SHP77 (cell line): Measurements from ENCODE around the gene ANKRD40CL.
"Not testable (repeated sequence)": the region's sequence is repeated elsewhere in the genome, so short reads cannot be mapped to it uniquely, and the experiment has no call there.

Experiments used
- DNase-seq, 2 experiments: peaks; one replicate each; lab custom pipeline; 2025; lab: John Stamatoyannopoulos, UW

The ANKRD40CL gene

DNA sequence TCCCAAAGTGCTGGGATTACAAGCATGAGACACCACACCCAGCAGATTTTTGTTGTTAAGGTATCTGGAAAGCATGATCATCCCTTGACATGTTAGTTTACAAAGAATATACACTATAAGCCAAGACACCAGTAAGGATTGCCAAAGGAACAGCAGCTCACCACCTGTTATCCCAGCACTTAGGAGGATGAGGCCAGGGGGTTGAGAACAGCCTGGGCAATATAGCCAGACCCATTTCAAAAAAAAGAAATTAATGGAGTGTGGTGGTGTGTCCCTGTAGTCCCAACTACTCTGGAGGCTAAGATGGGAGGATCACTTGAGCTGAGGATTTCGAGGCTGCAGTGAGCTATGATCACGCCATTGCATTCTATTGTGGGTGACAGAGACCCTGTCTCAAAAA lies 5.1 kb downstream of the ANKRD40CL start:
- DNase-seq: no peak

DNA sequence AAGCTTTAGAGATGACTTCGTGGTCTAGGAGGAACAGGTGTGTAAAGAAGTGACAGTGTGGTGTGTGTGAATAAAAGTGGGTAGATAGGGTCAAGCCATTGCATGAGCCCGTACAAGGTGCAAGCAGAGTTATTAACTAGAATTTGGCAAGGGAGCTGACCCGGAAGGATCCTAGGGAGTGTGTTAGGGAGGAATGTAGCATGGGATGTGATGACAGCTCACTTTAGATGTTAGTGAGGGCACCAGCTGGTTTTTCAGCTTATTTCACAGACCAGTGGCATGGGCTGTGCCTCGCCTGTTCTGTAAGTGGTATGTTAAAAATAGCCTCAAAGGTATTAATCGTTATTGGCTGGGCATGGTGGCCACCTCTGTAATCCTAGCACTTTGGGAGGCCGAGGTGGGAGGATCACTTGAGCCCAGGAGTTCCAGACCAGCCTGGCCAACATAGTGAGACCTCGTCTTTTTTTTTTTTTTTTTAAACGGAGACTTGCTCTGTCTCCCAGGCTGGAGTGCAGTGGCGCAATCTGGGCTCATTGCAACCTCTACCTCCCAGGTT lies 8.3 kb downstream of the ANKRD40CL start:
- no peak for DNase-seq

DNA sequence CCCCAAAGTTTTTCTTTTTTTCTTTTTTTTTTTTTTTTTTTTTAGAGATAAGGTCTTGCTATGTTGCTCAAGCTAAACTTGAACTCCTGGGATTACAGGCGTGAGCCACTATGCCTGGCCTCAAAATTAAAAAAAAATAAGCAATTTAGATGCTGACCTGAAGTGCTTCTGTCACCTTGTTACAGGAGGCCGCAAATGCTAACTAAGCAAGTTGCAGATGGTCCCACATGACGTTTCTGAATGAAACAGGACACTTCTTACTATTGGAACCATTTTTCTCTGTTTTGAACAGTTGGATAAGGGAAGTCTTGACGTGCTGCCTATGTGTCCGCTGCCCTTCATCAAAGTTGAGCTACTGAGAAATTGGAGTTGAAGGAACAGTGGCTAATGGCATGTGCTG lies 8.8 kb downstream of the ANKRD40CL start:
- no peak for DNase-seq

DNA sequence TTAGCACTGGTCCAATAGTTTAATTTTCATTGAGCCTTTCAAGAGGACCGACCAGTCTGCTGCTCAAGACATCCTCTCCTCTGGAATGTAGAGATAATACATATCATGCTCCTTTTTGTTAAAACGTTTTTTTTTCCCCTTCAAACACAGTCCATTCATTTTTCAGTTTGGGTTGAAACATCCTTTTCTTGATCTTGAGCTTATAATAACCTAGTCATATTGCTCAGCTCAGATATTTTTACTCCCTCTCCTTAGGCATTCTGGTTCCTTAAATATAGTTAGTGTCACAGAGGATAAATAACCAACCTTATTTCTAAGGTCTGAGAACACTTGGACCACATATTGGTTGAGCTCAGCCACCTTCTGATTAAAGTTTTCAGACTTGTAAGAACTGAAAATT lies 12.8 kb downstream of the ANKRD40CL start:
- DNase-seq: no peak

DNA sequence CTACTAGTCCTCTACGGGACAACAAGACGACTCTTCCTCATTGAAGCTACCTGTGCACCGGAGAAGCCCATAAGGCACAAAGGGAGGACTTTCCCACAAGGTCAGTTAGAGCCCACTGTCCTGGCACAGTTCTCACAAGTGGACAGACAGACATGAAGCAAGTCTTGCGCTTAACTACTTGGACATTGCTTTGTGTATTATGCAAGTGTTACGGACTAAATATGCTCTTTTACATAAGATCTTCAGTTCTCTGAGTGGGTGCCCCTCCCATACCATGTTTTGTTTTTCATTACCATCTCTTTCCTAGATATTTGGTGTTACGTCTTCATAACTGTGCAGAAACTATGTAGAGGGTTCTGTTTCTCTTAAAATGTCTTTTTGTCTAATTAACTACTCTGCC lies 18.1 kb downstream of the ANKRD40CL start:
- no peak for DNase-seq

DNA sequence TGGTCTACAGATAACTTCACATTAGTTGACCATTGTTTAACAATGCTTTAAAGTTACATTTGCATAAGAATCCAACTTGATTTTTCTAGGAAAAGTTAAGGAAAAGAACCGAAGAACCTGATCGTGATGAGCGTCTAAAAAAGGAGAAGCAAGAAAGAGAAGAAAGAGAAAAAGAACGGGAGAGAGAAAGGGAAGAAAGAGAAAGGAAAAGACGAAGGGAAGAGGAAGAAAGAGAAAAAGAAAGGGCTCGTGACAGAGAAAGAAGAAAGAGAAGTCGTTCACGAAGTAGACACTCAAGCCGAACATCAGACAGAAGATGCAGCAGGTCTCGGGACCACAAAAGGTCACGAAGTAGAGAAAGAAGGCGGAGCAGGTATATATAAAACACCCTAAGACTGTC lies 21.7 kb downstream of the ANKRD40CL start:
- DNase-seq: no peak

DNA sequence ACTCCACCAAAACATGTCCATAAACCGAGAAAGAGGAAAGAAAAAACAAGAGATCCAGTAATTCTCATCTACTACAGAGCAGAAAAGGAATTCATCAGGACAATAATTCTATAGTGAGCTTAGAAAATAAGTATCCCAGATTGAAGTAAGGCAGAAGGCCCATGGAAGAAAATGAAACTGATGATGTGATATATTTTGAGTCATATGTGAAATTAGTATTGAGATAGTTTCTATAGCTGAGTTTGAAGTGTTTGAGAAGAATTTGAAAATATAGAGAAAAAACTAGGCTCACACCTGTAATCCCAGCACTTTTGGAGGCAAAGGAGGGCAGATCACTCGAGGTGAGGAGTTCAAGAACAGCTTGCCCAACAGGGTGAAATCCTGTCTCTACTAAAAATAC lies 28.2 kb downstream of the ANKRD40CL start:
- no peak for DNase-seq

DNA sequence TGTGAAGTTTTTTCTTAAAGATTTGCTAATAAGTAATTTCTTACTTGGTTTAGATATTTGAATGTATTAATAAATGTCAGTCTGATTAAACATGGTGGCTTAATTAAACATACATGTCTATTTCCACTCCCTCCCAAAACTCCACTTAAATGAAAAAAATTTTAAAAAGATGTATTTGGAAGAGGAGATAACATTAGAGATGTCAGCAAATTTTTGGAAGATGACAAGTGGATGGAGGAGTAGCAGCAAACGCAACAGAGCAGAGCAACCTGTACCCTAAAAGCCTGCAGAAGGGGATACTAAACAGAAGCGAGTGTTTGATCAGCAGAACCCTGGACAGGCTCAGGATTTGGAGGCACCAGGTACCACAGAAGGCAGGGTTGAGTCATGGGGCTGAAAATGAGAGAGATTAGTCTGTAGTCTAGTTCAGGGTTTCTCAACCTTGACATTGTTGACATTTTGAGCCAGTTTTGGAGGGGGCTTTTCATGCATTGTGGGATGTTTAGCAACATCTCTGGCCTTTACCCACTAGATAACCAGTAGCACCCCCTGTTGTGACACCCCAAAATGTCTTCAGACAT lies 30.1 kb downstream of the ANKRD40CL start:
- DNase-seq: no peak

DNA sequence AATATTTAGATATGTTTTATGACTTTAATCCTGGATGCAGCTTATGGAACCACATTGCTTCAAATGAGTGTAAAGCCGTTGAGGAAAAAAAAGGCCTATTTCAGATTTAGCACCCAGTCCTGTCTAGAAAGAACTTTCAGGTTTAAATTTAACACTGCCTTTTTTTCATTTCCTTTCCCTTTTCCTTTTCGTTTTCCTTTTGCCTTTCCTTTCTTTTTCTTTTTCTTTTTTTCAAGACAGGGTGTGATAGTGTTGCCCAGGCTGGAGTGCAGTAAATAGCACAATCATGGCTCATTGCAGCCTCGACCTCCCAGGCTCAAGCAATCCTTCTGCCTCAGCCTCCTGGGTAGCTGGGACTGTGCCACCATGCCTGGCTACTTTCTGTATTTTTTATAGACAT lies 32.0 kb downstream of the ANKRD40CL start:
- DNase-seq: no peak

DNA sequence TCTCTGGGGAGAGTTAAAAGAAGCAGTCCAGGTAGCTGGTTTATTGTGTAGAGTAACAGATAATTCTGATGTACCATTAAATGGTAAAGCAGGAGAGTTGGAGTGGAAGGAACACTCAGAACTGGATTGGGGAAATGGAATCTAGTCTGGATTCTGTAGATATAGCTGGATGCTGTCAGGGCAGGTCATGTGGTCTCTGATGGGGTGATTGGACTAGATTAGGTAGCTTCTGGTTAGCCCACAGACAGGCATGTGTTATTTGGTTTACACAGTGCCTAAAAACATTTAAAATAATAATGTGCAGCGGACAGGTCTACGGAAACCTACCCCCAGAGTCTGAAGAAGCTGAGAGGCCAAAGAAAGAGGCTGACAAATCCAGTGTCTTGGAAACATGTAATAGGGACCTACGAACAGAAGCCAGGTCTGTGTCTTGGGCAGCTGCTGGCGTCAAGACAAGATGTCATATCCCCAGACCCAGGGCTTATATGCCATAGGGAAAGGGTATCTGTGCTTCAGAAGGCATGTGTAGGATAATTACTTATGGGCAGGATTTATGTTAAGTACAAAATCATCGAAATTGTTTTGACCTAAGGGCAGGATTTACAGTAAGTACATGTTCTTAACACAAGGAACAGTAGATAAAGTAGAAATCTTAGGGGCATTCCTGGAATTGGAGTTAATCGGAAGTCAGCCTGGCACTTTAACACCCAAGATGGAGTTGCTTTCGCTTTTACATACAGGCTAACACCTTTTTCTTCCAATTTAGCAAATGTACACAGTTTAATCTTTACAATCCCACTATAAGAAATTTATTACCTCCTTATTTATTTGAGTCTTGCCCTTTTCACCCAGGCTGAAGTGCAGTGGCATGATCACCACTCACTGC lies 35.5 kb downstream of the ANKRD40CL start:
- no peak for DNase-seq

DNA sequence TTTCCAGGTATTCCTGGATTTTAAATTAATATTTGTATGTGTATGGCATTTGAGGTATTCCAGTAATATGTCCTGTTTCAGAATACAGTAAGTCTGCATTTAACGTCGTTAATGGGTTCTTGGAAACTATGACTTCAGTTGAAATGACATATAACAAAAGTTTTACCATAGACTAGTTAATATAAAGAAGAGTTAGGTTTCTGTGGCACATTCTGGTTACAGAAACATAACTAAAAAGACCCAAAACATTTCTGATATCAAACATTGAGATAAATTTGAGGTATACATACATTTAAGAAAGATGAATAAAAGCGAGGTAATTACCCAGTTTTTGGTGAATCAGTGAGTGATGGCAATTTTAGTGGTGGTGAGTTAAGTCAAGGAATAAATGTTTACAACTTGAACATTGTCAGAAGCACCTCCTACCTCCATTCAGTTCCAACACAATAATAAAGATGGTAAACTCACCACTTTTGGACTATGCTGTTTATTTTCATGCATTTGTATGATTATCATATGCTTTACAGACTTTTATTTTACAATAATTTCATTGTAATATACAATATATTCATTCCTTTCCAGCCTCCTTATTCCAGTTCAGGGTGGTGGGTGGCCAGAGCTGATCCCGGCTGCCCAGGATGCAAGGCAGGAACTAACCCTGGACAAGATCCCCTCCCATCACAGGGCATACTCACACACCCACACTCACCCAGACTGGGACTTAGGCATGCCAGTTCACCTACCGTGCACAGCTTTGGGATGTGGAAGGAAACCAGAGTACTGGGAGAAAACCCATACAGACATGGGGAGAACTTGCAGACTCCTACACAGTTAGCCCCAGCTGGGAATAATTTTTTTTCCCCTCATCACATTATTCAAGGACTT lies 38.2 kb downstream of the ANKRD40CL start:
- no peak for DNase-seq

DNA sequence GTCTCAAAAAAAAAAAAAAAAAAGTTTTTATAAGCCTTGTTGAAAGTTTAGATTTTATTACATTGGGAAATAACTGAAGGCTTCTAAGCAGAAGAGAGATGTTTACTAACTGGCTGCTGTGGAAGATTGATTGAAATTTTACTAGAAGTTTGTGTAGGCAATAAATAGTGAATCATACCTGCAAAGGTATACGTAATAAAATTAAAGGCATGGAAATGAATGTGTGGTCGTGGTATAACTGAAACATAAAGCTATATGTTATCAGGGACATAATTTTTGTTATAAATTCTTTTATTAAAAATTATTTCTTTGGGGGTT lies 39.2 kb downstream of the ANKRD40CL start:
- no peak for DNase-seq

DNA sequence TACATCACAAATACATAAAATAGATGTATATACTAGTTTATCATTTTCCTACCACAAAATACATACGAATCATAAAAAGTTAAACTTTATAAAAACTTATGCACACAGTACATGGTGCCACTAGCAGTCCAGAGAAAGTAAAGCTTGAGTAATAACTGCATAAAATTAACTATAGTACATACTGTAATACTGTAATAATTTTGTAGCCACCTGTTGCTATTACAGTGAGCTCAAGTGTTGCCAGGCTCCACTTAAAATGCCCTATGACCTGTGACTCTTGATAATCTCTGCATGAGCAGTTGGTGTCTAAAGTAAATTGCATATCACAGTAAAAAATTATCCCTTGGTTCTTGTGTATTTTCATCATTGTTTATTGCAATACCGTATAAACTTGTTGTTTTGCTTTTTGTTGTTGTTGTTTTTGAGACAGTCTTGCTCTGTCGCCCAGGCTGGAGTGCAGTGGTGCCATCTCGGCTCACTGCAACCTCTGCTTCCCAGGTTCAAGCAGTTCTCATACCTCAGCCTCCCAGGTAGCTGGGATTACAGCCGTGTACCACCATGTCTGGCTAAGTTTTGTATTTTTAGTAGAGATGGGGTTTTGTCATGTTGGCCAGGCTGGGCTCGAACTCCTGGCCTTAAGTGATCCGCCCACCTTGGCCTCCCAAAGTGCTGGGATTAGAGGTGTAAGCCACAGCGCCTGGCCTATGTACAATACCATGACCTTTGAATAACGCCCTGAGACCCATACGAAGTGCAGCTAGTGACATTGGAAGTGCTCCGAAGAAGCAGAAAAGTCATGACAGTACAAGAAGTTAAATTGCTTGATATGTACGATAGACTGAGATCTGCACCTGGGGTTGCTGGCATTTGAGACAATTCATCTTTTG lies 41.3 kb downstream of the ANKRD40CL start:
- DNase-seq: no peak

DNA sequence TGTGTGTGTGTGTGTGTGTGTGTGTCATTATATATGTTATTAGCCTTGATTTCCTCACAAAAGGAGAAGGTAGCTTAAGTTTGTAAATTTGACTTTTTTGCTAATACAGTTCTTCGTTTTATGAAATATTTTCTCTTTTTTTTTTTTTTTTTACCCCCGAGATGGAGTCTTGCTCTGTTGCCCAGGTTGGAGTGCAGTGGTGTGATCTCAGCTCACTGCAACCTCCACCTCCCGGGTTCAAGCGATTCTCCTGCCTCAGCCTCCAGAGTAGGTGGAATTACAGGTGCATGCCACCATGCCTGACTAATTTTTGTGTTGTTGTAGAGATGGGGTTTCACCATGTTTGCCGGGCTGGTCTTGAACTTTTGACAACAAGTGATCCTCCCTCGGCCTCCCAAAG lies 42.7 kb downstream of the ANKRD40CL start:
- DNase-seq: not testable (repeated sequence)

DNA sequence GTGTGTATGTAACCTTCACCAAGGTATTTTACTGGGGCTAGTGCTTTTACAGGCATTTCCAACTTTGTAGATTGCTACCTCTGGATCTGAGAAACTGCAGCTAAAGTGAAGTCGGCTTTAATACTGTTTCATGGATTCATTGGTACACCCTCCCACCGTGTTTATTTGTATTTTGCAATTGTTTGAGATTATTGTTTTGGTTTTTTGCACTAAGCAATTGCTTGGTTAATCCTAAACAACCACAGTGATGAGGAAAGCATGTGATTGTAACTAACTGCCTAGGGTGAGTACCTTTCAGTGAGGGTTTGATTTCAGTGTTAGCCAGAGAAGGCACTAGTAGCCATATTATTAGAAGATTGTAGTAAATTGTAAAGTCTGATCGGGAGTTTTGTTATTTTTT lies 44.6 kb downstream of the ANKRD40CL start:
- DNase-seq: no peak

DNA sequence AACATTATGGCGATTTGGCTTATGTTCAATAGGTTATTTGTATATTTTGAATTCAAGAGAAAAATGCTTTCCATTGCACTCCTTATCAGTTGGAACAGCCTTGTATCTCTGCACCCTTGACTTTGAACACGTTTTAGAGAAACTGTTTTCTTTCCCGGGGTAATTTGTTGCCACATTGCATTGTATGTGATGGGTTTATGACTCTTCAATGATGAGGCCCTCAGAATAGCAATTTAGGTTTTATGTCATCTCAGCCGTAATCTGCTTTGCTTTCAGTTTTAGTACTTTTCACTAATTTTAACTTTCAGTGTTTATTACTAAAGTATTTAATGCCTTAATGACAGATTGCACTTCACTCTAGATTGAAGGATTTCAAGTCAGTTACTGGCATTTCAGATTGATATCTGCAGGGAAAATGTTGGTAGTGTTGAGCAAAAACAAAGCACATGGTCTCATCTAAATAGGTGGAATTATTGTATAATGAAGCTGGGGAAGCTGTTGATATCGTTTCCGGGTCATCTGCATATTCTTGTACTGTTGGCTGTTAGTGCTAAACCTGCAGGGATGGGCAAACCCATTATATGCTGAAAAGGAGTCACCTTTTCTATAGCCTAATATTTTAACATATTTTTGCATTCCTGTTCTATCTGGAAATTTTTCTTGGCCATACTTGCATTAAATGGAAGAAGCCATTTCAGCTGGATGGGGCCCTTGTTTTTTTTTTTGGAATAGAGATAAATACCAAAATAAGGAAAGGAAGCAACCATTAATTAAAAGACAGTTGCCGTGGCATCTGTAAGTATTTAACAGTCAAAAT lies 45.9 kb downstream of the ANKRD40CL start:
- DNase-seq: no peak

DNA sequence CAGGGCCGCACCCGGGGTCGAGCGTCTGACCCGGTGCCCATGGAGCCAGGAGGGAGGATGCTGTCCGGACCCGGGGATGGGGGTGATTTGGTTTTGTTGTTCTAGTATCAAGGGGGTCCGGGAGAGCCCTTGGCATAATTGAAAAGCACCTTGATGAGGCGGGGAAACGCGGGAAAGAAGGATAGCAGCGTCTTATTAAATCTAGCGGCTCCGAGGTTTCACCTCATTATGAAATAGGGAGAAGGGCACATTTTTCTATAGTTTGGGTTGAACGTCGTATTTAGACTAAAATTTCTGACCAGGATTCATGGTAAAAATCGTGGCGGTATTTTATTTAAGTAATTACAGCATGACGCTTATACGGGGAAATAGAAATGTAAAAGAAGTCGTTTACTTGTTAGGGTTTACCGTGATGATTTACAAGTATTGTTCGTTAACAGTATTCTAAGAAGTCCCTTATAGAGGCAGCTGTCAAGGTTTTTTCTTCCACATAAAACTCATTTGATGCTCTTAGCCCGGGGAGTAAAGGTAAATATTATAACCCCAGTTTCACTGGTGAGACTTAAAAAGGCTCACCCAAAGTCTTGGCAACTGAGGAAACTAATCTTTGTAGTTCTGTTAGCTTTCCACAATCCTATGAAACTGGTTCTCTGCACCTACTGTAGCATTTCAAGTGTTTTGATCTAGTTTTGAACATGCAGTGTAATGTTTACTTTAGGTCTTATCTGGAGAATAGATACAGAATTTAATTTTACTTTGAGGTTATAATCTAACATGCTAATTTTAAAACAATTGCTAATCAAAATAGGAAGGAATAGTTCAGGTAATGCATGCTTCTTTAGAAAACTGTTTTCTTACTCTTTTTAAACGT lies 47.2 kb downstream of the ANKRD40CL start:
- DNase-seq: no peak

DNA sequence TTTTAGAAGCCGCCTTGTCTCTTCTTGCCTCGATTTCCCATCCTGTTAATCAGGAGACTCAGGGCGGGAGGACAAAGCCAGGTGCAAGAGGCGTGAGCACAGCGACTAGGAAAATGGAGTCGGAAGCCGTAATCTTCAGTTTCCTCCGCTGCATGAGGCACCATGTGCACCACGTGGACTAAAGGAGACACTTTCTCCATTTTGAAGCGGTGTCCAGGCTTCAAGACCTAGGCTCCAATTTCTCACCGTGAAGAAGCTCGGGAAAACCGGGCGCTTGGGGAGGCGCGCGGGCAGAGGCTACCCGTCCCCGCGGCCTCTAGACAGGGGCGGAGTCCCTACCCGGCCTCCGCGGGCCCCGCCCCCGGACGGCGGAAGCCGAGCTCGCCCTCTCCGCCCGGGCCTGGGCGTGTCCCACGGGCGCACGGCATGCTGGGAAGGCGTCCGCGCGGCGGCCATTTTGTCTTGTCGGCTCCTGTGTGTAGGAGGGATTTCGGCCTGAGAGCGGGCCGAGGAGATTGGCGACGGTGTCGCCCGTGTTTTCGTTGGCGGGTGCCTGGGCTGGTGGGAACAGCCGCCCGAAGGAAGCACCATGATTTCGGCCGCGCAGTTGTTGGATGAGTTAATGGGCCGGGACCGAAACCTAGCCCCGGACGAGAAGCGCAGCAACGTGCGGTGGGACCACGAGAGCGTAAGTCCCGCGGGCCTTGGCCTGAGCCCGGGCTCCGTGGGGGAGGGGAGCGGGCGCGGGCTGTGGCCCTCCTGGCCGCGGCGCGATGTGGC lies 48.0 kb downstream of the ANKRD40CL start, which contains the start of gene LUC7L3:
Gene LUC7L3, plus strand, starts transcription at position 460 of the 780 bp plus-strand sequence. Its CDS starts 130 bp downstream, at position 590.
- peak; percentile 93 to 96 for DNase-seq

DNA sequence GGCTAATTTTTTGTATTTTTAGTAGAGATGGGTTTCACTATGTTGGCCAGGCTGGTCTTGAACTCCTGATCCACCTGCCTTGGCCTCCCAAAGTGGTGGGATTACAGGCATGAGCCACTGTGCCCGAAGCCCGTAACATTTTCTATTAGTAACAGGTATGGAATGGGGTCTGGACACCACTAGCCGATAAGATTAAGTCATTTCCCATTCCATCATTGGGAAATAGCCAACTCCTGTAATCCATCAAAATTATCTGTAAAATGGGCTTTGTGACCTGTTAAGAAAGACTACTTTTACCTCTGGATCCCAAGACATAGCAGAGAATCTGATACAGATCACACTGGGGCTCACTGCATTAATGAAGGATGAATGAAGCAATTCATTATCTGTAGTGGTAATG lies 51.8 kb downstream of the ANKRD40CL start:
- DNase-seq: no peak
